ENCODE data around the gene CTPS1.

Gene CTPS1

DNA sequence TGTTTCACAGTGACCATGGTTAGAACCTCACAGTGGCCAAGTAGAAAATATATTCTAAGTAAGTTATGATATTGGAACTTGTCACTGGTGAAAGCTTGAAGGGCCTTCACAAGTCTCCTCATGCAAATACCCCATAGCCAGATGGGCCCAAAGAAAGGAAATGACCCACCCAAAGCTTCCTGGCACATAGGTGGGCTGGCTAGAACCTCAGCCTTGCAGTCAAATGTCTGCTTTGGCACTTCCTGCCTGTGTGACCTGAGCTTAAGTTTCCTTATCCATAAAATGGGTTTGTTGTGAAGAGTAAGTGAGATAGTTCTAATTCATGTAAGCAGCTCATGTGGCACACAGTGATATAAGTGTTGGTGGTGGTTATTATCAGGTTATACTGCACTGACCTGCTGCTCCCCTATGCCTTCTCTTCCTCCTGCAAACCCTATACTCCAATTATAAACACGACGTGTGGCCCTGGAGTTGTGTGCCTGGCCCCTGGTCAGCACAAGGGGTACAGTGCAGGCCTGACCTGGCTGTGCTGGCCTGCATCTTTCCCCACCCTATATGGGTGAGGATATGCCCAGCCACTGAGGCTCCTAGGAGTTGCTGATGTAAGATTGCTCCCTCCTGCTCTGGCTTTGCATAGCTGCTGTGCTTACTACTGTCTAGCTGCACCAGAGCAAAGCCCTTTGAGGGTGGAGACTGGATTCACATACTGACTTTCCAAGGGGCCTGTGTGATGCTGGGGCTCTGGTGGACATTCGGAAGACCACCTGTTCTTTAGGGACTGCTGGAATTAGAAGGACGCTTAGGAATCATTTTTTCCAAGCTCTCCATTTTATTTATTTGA is 46.7 kb downstream of the CTPS1 start:
- DNase-seq = no peak

GRCh38 chr1:41028034-41028642 is 48.6 kb downstream of the CTPS1 start:
- no peak for DNase-seq

DNA sequence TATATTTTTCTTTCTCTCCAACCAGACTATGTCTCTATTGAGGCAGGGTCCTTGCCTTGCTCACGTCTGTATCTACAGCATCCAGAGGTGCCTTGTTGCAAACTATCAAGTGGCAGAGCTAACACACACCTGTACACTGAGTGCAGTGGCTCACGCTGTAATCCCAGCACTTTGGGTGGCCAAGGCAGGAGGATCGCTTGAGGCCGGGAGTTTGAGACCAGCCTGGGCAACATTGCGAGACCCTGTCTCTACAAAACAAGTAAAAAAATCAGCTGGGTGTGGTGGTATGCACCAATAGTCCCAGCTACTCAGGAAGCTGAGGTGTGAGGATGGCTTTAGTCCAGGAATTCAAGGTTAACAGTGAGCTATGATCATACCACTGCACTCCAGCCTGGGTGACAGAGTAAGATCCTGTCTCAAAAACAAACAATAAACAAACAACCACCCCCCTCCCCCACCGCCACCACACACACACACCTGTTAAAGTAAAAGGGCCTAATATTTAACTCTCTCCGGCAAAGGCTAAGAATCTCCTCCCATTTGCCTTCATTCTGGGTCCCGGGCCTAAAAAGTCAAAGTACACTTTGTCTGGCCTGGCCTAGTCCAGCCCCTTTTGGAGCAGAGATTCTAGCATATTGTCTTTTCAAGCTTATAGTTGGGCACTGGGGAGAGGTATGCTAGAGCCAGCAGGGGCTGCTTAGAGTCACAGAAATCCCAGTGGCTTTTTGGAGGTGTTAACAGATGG is 51.5 kb downstream of the CTPS1 start:
- DNase-seq = no peak

- DNase-seq = no peak
Measured at GRCh38 chr1:41032147-41032546, 52.7 kb downstream of the CTPS1 start.

DNA sequence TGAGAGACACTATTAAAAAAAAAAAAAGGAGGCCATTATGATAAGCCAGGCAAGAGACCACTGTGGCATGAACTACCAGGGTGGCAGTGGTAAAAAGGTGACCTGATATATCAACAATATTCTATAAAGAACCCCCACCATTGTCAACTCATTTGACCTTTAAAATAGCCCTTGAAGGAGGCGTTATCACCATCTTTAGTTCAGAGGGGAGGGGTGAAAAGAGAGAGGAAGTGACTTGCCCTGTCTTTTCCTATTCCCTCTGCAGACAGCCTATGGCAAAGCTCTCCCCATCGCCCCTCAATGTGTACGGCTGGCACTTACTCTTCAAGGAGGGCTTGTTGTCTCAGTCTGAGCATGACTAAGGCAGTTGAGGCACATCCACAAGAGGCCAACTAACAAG is 53.8 kb downstream of the CTPS1 start:
- no peak for DNase-seq

- DNase-seq = no peak
Measured at GRCh38 chr1:41037116-41037903, 57.8 kb downstream of the CTPS1 start.

DNA sequence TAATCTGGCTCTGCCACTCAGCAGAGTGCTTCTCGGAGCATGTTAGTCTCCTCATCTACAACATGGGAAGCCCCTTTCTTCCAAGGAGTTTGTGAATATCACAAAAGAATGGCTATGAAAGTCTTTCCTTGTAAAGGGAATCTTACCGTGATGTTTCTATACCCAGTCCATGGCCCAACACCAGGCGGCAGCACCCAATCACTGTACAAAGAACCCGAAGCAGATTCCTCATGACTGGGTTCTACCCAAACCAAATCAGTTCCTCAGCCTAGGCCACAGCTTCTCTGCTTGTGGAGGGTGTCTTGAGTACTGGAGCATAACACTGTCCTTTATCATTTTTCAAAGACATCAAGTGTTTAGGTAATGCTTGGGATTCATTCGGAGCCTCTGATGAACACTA is 58.6 kb downstream of the CTPS1 start:
- DNase-seq = no peak

DNA sequence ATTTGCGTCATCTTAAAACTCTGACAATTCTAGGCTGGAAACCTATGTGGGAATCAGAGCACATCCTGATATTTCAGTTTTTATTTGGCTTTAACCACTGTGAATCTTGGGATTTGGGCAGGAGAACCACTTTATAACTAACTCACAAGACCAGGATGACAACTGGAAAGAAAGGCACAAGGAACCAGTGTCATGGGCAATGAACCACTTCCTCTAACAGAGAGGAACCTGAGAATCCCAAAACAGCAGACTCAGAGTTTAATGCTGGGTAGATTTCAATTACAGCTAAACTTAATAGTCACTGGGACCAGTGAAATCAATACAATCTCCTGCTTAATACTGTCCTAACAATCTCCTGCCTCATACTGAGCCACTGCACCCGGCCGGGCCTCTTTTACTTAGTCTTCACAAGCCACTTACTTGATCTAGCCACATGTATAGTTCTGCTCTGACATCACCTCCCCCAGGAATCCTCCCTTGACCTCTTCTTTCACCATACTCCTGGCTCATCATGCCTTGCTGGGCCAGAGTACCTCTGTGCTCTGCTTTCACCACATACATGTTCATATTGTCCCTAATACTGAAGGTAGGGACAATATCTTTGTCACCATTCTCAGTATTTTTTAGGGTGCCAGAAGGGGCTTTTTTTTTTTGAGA is 62.2 kb downstream of the CTPS1 start:
- DNase-seq = no peak

- DNase-seq = no peak
Measured at GRCh38 chr1:41044187-41044586, 64.7 kb downstream of the CTPS1 start.

GRCh38 chr1:41045740-41046139 is 66.2 kb downstream of the CTPS1 start:
- no peak for DNase-seq

- DNase-seq = no peak
Measured at GRCh38 chr1:41046347-41046775, 66.9 kb downstream of the CTPS1 start.

- DNase-seq = no peak
Measured at GRCh38 chr1:41048540-41048939, 69.0 kb downstream of the CTPS1 start.

DNA sequence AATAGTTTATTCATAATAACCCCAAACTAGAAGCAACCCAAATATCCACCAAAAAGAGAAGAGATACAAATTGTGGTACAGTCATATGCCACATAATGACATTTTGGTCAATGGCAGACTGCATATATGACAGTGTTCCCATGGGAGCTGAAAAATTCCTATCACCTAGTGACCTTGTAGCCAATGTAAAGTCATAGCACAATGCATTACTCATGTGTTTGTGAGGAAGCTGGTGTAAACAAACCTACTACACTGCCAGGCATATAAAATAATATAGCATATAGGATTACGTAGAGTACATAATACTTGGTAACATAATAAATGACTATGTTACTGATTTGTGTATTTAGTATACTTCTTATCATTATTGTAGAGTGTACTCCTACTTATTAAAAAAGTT is 71.5 kb downstream of the CTPS1 start:
- DNase-seq = no peak

DNA sequence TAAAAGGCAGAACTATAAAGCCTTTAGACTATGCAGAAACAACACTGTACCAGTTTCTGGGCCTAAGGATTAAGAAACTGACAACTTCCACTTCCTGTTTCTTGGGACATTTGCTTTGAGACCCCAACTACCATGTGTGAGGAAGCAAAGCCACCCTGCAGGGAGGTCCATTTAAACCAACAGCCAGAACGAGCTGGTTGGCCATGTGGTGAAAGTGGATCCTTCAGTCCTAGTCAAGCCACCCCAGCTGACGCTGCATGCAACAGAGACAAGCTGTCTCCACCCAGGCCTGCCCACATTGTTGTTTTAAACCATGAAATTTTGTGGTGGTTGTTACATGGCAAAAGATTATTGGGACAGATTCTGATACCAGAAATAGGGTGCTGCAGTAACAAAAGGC is 73.8 kb downstream of the CTPS1 start:
- no peak for DNase-seq

DNA sequence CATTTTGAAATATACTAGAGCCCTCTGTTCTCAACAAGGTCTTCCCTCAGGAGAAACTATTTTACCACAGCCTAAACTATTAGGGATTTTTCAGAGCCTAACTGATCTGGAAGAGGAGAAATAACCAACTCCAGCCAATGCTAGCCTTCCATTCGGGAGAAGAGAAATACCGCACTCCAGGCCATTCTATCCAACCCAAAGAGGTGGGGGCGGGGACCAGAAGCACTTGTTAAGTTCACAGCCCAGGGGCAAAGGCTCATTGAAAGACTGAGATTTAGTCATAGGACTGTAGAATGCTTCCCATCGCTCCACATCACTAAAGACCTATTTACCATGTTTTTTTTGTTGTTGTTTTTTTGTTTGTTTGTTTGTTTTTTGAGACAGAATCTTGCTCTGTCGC is 77.4 kb downstream of the CTPS1 start:
- DNase-seq = no peak
